Anterior cingulate cortex (tissue), 58 donors: ENCODE measurements around the gene NUBPL.

Experiments
- DNase-seq, 58 donors: peaks; one replicate each; lab custom pipeline; 2025; lab: John Stamatoyannopoulos, UW

Gene NUBPL

GRCh38 chr14:31561155-31561846 is at the start of gene NUBPL:
Gene NUBPL, plus strand, starts transcription at chr14:31561404. Its CDS starts 36 bp downstream, at chr14:31561440.
- peak; percentile 46 to 96 (median 90) for DNase-seq

- no peak for DNase-seq
Measured at GRCh38 chr14:31527087-31527486, 34.1 kb upstream of the NUBPL start.

GRCh38 chr14:31527546-31527945 is 33.7 kb upstream of the NUBPL start:
- no peak for DNase-seq

GRCh38 chr14:31529053-31529452 is 32.2 kb upstream of the NUBPL start:
- DNase-seq = no peak

GRCh38 chr14:31530136-31530535 is 31.1 kb upstream of the NUBPL start:
- DNase-seq = peak in 1 of 58 donors; percentile 1

- DNase-seq = no peak
Measured at GRCh38 chr14:31536201-31536960, 24.8 kb upstream of the NUBPL start.

GRCh38 chr14:31541702-31542101 is 19.5 kb upstream of the NUBPL start:
- DNase-seq = no peak

GRCh38 chr14:31543969-31544799 is 17.0 kb upstream of the NUBPL start:
- DNase-seq = no peak

- no peak for DNase-seq
Measured at GRCh38 chr14:31544816-31545215, 16.4 kb upstream of the NUBPL start.

- DNase-seq = no peak
Measured at GRCh38 chr14:31545328-31545727, 15.9 kb upstream of the NUBPL start.

GRCh38 chr14:31549817-31550216 is 11.4 kb upstream of the NUBPL start:
- DNase-seq = no peak

- no peak for DNase-seq
Measured at GRCh38 chr14:31550589-31550988, 10.6 kb upstream of the NUBPL start.

- DNase-seq = no peak
Measured at GRCh38 chr14:31556191-31556590, 5.0 kb upstream of the NUBPL start.

- DNase-seq = no peak
Measured at GRCh38 chr14:31559939-31560338, 1.3 kb upstream of the NUBPL start.

GRCh38 chr14:31560759-31561154 is 447 bp upstream of the NUBPL start:
- no peak for DNase-seq

- no peak for DNase-seq
Measured at GRCh38 chr14:31564194-31564593, 3.0 kb downstream of the NUBPL start.

GRCh38 chr14:31566456-31566855 is 5.3 kb downstream of the NUBPL start:
- DNase-seq = no peak

GRCh38 chr14:31567655-31568054 is 6.5 kb downstream of the NUBPL start:
- DNase-seq = no peak

- DNase-seq = no peak
Measured at GRCh38 chr14:31568161-31568560, 7.0 kb downstream of the NUBPL start.

- DNase-seq = no peak
Measured at GRCh38 chr14:31568671-31569070, 7.5 kb downstream of the NUBPL start.

GRCh38 chr14:31572955-31573354 is 11.8 kb downstream of the NUBPL start:
- DNase-seq = no peak
